GM19023 (cell line): ENCODE results near the gene PTK6.
"Not testable (repeated sequence)": the region's sequence is repeated elsewhere in the genome, so short reads cannot be mapped to it uniquely, and the experiment has no call there.

Source experiments
- ATAC-seq: cut with Tn5 transposase; IDR thresholded peaks from one replicate; pipeline ENCODE4 v1.9.1; 2021; ENCODE audit warnings: mild to moderate bottlenecking, moderate library complexity; ENCODE audit not compliant: unreplicated experiment

PTK6 gene

GRCh38 chr20:63517376-63518309 is 19.5 kb downstream of the PTK6 start:
- no peak for ATAC-seq

GRCh38 chr20:63514520-63514919 is 22.7 kb downstream of the PTK6 start:
- ATAC-seq: not testable (repeated sequence)

- ATAC-seq: no peak
Observed at GRCh38 chr20:63513207-63513606, 24.0 kb downstream of the PTK6 start.

GRCh38 chr20:63509088-63509564 is 28.1 kb downstream of the PTK6 start:
- no peak for ATAC-seq

- ATAC-seq: no peak
Observed at GRCh38 chr20:63508072-63508768, 29.0 kb downstream of the PTK6 start.

GRCh38 chr20:63507083-63507743 is 30.0 kb downstream of the PTK6 start:
- ATAC-seq: no peak

GRCh38 chr20:63505723-63506122 is 31.5 kb downstream of the PTK6 start:
- no peak for ATAC-seq

- ATAC-seq: no peak
Observed at GRCh38 chr20:63505281-63505680, 31.9 kb downstream of the PTK6 start.

GRCh38 chr20:63504642-63505041 is 32.5 kb downstream of the PTK6 start:
- no peak for ATAC-seq

GRCh38 chr20:63503524-63503923 is 33.7 kb downstream of the PTK6 start:
- no peak for ATAC-seq

GRCh38 chr20:63502671-63503172 is 34.5 kb downstream of the PTK6 start:
- ATAC-seq: no peak

GRCh38 chr20:63501818-63502670 is 35.1 kb downstream of the PTK6 start:
- no peak for ATAC-seq

GRCh38 chr20:63500902-63501817 is 36.0 kb downstream of the PTK6 start:
- ATAC-seq: no peak

- ATAC-seq: no peak
Observed at GRCh38 chr20:63500151-63500901, 36.9 kb downstream of the PTK6 start.

GRCh38 chr20:63499338-63499969 is 37.7 kb downstream of the PTK6 start:
- ATAC-seq: no peak

GRCh38 chr20:63498960-63499337 is 38.2 kb downstream of the PTK6 start, which contains the start of gene EEF1A2:
Gene EEF1A2, minus strand, starts transcription at chr20:63499083. Its CDS starts 1,320 bp downstream, at chr20:63497763.
- no peak for ATAC-seq

- ATAC-seq: no peak
Observed at GRCh38 chr20:63497946-63498935, 38.9 kb downstream of the PTK6 start.
